ENCODE data around the gene RNF38.

RNF38 gene

GRCh38 chr9:36290996-36291395 is 109.1 kb downstream of the RNF38 start:
- DNase-seq, result no peak

DNA sequence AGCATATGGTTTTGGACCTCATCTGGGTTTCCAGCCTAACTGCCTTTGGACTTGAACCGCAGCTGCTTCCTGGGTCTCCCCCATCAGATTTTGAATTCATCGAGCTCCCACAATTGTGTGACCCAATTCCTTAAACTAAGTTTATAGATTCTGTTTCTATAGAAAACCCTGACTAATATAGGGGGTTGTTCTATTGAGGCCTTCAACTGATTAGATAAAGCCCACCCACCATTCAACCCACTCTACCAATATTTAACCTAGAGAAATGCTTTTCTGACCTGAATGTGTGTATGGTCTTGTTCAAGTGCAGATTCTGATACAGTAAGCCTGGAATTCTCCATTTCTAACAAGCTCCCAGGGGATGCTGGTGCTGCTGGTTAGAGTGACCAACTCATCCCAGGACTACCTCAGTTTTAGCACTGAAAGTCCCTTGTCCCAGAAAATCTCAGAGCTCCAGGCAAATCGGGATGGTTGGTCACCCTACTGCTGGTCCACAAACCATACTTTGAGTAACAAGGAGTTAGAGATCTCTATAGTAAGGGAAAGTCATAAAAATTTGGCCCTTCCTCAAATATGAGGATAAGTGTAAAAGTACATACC is 110.1 kb downstream of the RNF38 start:
- no peak for DNase-seq

GRCh38 chr9:36288070-36288469 is 112.0 kb downstream of the RNF38 start:
- DNase-seq, result no peak

Data from NCI-H146 (cell line).